WI38 (cell line): ENCODE results near the gene SEC16A.
"Not testable (repeated sequence)": the region's sequence is repeated elsewhere in the genome, so short reads cannot be mapped to it uniquely, and the experiment has no call there.

Source experiments
- H3K4me3 ChIP-seq: 2 replicates; pipeline ENCODE4 v1.5.1; 2011; ENCODE audit warnings: low read depth, mild to moderate bottlenecking, control low read depth, low read length
- TF ChIP-seq, protein P1 (sequence below): IDR thresholded peaks from 2 replicates; pipeline ENCODE4 v1.5.1; 2012; ENCODE audit warnings: low read depth, mild to moderate bottlenecking, control low read depth, low read length

The SEC16A gene

DNA sequence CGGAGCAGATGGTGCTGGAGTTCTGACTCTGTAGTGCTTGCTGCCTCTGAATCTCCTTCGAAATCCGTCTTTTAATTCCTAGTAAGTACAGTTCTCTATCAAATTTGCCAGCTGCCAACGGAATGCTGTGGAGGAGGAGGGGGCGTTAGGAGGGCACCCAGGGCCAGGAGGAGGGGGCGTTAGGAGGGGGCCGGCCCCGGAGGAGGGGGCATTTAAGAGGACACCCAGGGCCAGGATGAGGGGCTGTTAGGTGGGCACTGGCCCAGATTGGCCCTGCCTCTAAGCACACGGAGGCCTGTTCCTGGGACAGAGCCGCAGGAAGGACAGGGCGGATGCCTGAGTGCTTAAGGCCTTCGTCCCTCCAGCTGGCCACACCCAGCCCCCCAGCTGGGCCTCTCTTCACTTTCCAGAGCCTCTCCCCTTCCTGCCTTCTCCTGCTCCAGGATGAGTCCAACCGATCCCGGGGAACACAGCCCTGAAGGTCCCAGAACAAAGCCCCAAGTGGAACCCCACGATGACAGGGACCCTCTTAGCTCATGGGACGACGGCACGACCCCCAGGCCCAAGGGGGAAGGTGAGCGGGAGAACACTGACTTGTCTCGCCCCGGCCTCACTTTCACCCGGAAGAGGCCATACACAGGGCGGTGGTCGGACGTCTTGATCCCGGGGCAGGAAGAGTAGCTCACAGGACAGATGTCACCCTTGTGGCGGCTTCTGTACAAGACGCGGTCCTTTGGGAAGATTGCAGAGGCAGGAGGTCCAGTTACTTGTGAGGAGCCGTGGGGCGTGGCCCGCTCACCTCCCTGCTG is 53.0 kb downstream of the SEC16A start:
- H3K4me3 ChIP-seq = no peak overlapping the region

DNA sequence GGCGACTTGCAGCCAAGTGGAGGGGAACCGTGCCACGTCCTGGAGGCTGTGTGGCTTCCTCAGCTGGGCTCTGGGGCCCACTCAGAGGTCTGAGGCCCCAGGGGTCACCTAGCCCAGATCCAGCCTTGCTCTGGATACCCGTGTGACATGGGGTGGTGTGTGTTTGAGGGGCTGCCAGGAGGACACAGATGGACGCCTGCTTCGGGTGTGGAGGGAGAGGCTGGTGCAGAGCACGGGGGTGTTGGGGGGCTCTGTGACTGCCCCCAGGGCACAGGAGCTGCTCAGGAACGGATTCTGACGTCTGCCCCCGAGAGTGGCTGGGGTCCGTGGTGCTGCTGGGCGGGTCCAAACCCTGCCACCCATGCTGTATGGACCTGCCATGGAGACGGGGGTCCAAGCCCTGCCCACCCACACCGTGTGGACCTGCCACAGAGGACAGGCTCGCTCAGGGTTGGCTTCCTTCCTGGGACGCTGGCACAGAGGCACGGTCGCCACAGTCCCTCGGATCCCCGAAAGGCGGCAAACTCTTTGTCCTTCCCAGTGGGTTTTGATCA is 53.7 kb downstream of the SEC16A start:
- no peak overlapping the region for H3K4me3 ChIP-seq
- TF ChIP-seq, protein P1, sequence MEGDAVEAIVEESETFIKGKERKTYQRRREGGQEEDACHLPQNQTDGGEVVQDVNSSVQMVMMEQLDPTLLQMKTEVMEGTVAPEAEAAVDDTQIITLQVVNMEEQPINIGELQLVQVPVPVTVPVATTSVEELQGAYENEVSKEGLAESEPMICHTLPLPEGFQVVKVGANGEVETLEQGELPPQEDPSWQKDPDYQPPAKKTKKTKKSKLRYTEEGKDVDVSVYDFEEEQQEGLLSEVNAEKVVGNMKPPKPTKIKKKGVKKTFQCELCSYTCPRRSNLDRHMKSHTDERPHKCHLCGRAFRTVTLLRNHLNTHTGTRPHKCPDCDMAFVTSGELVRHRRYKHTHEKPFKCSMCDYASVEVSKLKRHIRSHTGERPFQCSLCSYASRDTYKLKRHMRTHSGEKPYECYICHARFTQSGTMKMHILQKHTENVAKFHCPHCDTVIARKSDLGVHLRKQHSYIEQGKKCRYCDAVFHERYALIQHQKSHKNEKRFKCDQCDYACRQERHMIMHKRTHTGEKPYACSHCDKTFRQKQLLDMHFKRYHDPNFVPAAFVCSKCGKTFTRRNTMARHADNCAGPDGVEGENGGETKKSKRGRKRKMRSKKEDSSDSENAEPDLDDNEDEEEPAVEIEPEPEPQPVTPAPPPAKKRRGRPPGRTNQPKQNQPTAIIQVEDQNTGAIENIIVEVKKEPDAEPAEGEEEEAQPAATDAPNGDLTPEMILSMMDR = no peak

More for the DNA sequence above, 53.0 kb downstream of the SEC16A start:
- TF ChIP-seq, protein P1 = no peak

DNA sequence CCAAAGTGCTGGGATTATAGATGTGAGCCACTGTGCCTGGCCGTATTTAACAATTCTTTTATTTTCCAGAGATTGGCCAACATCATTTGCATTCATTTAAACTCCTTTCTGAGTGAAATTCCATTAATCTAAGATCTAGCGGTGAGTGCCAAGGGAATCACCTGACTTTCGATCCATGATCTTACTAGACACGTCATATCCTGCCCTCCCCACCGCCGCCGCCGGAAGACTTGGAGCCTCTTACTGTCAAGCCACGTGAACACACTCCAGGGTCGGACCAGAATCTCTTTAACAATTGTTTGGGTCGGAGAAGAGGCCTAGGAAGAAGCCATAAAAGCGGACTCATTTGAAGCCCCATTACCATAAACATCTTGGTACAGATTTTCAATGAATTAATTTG is 56.1 kb downstream of the SEC16A start:
- TF ChIP-seq, protein P1 = no peak
- H3K4me3 ChIP-seq = no peak overlapping the region

DNA sequence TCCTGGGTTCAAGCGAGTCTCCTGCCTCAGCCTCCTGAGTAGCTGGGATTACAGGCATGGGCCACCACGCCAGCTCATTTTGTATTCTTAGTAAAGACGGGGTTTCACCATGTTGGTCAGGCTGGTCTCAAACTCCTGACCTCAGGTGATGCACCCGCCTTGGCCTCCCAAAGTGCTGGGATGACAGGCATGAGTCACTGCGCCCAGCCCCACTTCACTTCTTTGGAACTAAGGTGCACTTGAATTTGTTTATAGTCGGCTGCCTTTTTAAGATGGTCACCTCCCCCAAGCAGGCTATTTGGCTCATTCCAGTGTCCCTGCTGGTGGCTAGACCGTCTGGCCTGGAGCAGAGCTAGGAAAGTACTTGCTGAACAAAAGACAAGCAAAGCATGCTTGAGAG is 57.5 kb downstream of the SEC16A start:
- H3K4me3 ChIP-seq = not testable (repeated sequence)

DNA sequence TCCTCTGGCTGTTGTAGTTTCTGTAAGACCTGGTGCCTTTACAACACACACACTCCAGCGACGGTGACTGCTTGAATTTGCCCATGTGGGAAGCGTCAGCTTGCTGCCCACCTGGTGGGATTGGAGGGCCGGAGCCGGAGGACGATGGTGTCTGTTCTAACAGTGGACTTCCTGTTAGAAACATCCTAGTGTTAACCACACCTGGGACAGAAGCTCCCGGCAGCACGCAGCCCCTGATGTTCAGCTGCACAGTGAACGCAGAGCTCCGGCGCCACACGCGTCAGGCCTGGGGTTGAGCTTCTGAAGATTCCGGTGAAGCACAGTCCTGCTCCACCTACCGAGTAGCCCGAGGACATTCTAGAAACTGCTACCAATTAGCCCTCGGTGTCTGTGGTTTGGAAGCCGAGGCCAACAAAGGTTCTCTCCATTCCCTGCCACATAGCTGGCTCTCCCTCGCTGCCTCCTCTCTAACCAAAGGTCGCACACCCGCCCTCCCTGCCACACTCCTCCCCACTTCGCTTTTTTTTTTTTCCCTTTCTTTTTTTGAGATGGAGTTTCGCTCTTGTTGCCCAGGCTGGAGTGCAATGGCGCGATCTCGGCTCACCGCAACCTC is 58.0 kb downstream of the SEC16A start:
- no peak overlapping the region for H3K4me3 ChIP-seq
- TF ChIP-seq, protein P1 = no peak

DNA sequence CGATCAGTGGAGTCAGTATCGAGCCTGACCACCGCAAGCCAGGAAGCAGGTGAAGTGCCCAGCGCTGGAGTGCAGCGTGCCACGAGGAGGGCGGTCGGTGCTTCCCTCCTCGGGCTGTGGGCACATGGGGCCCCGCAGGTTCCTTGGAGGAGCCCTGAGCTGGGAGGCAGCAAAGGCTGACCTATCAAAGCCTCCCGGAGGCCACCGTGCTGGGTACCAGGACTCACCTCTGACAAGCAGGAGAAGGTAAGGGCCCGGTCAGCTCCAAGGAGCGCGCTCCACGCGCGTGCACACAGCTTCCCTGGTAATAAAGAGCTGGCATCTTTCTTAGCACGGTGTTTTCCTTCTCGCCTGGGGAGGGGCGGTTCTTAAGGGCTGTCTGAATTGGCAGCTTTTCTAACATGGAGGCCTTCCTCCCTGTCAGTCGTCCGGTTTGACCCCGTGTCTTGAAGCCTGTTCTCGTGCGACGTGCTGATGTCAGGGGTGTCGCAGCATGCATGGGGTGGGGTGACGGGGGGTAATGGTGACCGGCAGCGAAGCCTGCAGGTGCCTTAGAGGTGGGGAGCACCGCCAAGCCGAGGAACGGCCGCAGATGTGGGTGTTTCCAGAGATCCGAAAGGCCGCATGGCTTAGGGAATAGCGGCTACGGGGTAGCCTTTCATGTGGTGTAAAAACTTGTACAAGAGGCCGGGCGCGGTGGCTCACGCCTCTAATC is 59.3 kb downstream of the SEC16A start:
- TF ChIP-seq, protein P1 = no peak

DNA sequence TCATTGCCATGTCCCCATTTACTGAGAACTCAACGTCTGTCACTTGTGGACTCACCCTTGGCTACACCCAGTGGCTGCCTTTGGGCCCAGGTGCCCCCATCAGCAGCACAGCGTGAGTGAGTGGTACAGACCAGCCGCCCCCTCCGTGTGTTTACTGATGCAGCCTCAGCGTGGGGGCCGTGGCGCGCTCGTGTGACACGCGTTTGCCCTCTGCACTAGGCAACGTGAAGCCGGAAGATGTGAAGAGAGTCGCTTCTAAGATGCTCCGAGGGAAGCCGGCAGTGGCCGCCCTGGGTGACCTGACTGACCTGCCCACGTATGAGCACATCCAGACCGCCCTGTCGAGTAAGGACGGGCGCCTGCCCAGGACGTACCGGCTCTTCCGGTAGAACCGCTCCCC is 60.0 kb downstream of the SEC16A start:
- TF ChIP-seq, protein P1 = no peak
- no peak overlapping the region for H3K4me3 ChIP-seq

More for the DNA sequence above, 59.3 kb downstream of the SEC16A start:
- H3K4me3 ChIP-seq = no peak overlapping the region
